Ovary (tissue), 10 donors: Measurements from ENCODE around the gene FOCAD. TPM values are rescaled to one million over a fixed set of nuclear protein-coding genes. Genes with fewer than 3 reads are reported as not detected.

ENCODE experiments used
- DNase-seq, 5 donors: peaks; one replicate each; pipeline ENCODE4 v3.0.0-alpha.2; 2019 to 2020
- H3K27ac ChIP-seq, 2 donors: fragments of 200-600 bp; one replicate each; pipeline versions ENCODE4 v1.5.1 to v1.8.0; 2019 to 2022
- H3K27me3 ChIP-seq: fragments of 200-600 bp; one replicate; pipeline ENCODE4 v1.8.0; 2022
- H3K36me3 ChIP-seq: fragments of 200-600 bp; sonication (generic); one replicate; pipeline ENCODE4 v1.5.1; 2019
- H3K4me1 ChIP-seq: one replicate; pipeline ENCODE4 v1.8.1; 2013; ENCODE audit warnings: mild to moderate bottlenecking, moderate library complexity; ENCODE audit not compliant: insufficient read depth
- H3K4me3 ChIP-seq: fragments of 200-600 bp; sonication (generic); one replicate; pipeline ENCODE4 v1.5.1; 2017
- H3K9me3 ChIP-seq, 2 donors: fragments of 200-600 bp in 1 of 2; sonication (generic) in 1 of 2; one replicate each; pipeline versions ENCODE4 v1.5.1 to v1.8.1; 2013 to 2019; ENCODE audit warnings: mild to moderate bottlenecking in 1 of 2, moderate library complexity in 1 of 2
- CTCF ChIP-seq, 3 donors: fragments of 450-650 bp in 2 of 3; fragments of 200-600 bp in 1 of 3; IDR thresholded peaks; one replicate each; pipeline versions ENCODE4 v1.5.1 to v1.8.0; 2016 to 2022; ENCODE audit warnings: antibody characterized with exemption in 3 of 3, mild to moderate bottlenecking in 1 of 3
- EP300 ChIP-seq: sonication (generic); formaldehyde crosslinking; IDR thresholded peaks from one replicate; pipeline ENCODE4 v1.6.1; 2017; ENCODE audit warnings: antibody characterized with exemption
- POLR2A ChIP-seq: fragments of 450-650 bp; IDR thresholded peaks from one replicate; pipeline ENCODE4 v1.6.1; 2017; ENCODE audit warnings: antibody characterized with exemption, mild to moderate bottlenecking, moderate library complexity
- WGBS, 3 donors: extraction: QIAGEN DNeasy Blood & Tissue Kit in 1 of 3; methylation state at CpG; one replicate each; pipeline versions ENCODE4 v1.1.5 to v1.1.7; 2013 to 2017; 5-methylcytosine and 5-hydroxymethylcytosine counted together
- intact Hi-C, 4 donors: fragments of 100-400 bp; cut with DNase I; formaldehyde crosslinking; loops; one replicate each; pipeline versions ENCODE4 v1.11.0 to v1.15.1; 2022 to 2023
- long read RNA-seq, 3 donors: library from polyadenylated mRNA in 2 of 3; unstranded in 2 of 3; transcript quantifications; one replicate each; pipeline ENCODE4 v2.0.0 and lab custom pipeline, GENCODE V29; 2021 to 2026
- polyA plus RNA-seq, 2 donors: library from polyadenylated mRNA; stranded (reverse); fragments of 200-250 nt in 1 of 2; fragments of 350-450 nt in 1 of 2; fragmentation: Illumina TruSeq in 1 of 2; extraction: RNeasy Lipid Tissue Mini Kit (QIAGEN cat#74804) in 1 of 2; gene quantifications; one replicate each; pipeline ENCODE4 v1.2.3, GENCODE V29; 2013 to 2014
- total RNA-seq, 7 donors: library from RNA; depleted of rRNA in 2 of 7; stranded (reverse); fragments of >200 nt in 2 of 7; fragmentation: NEBNext Ultra II Directional in 3 of 7; extraction: Animal tissue kit (Norgen Biotek cat#: 25700) in 3 of 7; gene quantifications; one replicate each; pipeline versions ENCODE4 v1.1.0 to v1.2.4, GENCODE V29; 2016 to 2023
- donor health status: DM: no; HTN: no; CAD: no; lungs with moderate emphysema.
- donor health status: DM: no; HTN: no; CAD: no.
- donor health status: Bipolar disorder and iron deficiency.
- donor health status: DM: yes; HTN: yes; CAD: no.
- donor health status: DM: no; HTN: no; CAD: no.
- donor health status: DM: yes; HTN: yes; CAD: no.

Gene FOCAD, protein sequence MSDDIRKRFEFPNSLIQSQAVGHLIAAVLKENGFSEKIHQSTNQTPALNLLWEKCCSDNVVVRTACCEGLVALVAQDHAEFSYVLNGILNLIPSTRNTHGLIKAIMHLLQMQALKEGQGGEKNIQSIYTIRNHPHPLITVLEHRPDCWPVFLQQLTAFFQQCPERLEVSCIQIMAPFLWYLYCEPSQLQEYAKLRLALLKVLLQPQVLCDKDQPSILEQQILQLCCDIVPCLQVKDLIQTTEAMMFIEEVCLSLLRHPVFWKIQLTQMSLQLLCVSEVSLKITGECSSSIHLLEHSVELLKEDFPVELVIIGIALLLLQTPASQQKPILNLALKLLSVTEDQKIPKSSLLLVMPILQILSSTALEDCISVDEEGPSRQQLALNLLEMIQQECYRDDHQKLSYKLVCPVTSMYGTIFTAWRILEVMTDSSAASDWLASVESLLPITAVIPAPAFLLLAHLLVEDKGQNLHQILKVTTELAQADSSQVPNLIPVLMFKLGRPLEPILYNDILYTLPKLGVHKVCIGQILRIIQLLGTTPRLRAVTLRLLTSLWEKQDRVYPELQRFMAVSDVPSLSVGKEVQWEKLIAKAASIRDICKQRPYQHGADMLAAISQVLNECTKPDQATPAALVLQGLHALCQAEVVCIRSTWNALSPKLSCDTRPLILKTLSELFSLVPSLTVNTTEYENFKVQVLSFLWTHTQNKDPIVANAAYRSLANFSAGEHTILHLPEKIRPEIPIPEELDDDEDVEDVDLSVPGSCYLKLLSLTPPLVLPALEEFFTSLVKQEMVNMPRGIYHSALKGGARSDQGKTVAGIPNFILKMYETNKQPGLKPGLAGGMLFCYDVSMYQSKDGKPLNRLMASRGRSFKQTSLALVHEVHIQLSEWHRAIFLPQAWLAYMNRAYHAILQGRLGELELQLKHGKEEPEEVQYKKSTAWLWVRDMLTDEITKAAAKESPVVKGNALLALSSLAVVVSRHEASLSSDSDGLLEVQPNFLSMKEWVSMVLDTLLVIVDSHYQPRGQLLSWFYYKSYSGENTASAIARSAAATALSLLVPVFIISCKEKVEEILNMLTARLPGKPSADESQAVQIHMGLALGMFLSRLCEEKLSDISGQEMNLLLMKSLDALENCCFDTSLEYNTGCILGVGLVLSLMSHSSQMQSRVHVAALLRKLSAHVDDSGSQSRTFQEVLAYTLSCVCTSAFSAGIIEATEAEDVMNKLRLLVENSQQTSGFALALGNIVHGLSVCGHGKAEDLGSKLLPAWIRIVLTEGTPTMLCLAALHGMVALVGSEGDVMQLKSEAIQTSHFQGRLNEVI (N-terminal part only)
- 10 to 100 TPM; 16.2 to 39.2 (median 29.6) TPM for total RNA-seq
- 10 to 100 TPM in 1 of 2 donors, 1 to 10 TPM in 1; 5.4 to 18.8 TPM for polyA plus RNA-seq
- long read RNA-seq, donor 1, partial matches to known transcripts, result 211 of 258 reads
- long read RNA-seq, donor 1, other reads (novel, unspliced or antisense), result 47 of 258 reads
- long read RNA-seq, donor 2, partial matches to known transcripts, result 20 of 22 reads
- long read RNA-seq, donor 2, other reads (novel, unspliced or antisense), result 0 of 22 reads
- long read RNA-seq, donor 3, full-length matches to known transcripts, result 1 of 69 reads
- long read RNA-seq, donor 3, partial matches to known transcripts, result 47 of 69 reads
- long read RNA-seq, donor 3, other reads (novel, unspliced or antisense), result 21 of 69 reads

DNA sequence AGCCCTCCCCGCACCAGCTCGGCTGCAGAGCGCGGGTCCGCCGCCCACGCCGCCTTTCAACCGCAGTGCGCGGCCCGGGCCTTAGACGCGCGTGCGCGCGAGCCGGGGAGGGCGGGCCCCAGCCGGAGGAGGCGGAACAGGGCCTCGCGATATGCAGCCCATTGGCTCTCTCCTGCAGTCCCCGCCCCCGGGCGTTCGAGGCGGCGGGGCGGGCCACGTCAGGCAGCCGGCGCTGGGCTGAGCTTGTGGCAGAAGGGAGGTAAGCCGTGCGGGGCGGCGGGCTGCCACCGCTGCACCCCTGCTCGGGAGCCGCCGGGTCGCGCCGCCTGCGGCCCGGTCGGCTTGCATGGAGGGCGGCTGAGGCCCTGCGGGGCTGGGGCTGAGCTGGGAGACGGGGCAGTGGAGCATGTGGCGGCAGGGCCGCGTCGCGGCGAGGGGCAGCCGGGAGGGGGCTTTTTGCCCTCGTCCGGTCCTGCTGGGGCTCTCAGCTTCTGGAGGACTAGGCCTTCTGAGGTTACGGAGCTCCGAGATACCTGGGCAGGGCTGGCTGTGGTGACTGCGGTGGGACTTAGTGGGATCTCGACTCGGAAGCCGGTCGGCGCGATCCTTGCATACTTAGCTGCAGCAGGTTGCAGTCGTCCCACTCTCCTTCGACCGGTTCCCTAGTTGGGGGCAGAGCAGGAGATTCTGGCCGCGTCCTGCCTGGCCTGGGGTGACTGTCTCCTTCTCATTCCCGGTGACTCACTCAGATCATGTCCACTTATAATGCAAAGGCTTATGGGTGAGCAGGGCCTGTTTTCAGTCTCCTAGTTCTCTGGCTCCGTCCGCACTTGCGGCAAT is at the start of gene FOCAD:
FOCAD (plus strand) TSS at position 225 of the 840 bp plus-strand sequence. CDS start 31,095 bp downstream, outside the sequence.
- intact Hi-C loops, result loop anchor here in 2 of 4 donors (5.0 to 10.0 kb wide), 2 partner anchors 59 to 62 kb away; partner anchors contain the start of gene MLLT3 (in 2 of the 2)
- no peaks in the 10 kb centered on the region for H3K4me1 ChIP-seq
- H3K4me3 ChIP-seq, result peak within 1 kb of the TSS; percentile 89
- TF ChIP-seq EP300 (no peak), POLR2A (peak; percentile 83), CTCF (IDR thresholded peaks at IDR 0.05) (peak in 1 of 3 donors; percentile 2)
- 0 to 1% (median 0%) methylated on average over 40 to 78 of the region's 78 CpGs for WGBS, 3 donors
- H3K9me3 ChIP-seq, result no peaks in the 10 kb centered on the region
- no peaks in the 10 kb centered on the region for H3K27me3 ChIP-seq
- no peaks in the 10 kb centered on the region for H3K36me3 ChIP-seq
- peak within 1 kb of the TSS; percentile 58 to 76 for H3K27ac ChIP-seq
- peak; percentile 93 to 96 (median 95) for DNase-seq

DNA sequence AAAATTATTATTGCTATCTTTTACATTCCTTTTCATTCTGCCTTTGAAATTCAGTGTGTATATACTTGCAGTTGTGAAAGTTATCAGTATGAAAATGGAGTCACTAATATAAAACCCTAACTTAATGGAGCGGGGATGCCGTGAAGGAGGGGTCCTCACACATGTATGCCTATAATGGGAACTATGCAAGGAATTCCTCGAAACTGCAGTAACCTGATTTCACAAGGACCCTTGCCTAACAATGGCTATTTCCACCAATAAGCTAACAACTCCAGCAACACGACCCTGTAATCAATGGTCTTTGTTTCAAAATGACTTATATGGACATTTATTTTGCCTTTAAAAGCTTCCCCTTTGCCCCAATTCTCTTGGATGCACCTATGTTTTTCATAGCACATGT is 49.2 kb upstream of the FOCAD start:
- no peak overlapping the region for H3K27ac ChIP-seq
- no peaks in the 10 kb centered on the region for H3K36me3 ChIP-seq
- DNase-seq, result no peak
- no peaks in the 10 kb centered on the region for H3K9me3 ChIP-seq
- H3K4me3 ChIP-seq, result no peak overlapping the region
- intact Hi-C loops, result no loop called here
- H3K27me3 ChIP-seq, result no peaks in the 10 kb centered on the region
- 71 to 81% (median 72%) methylated on average over 4 of the region's 4 CpGs for WGBS, 3 donors
- no peaks in the 10 kb centered on the region for H3K4me1 ChIP-seq
- no peak for TF ChIP-seq EP300
- no peak for TF ChIP-seq POLR2A
- TF ChIP-seq CTCF (IDR thresholded peaks at IDR 0.05), result no peak

DNA sequence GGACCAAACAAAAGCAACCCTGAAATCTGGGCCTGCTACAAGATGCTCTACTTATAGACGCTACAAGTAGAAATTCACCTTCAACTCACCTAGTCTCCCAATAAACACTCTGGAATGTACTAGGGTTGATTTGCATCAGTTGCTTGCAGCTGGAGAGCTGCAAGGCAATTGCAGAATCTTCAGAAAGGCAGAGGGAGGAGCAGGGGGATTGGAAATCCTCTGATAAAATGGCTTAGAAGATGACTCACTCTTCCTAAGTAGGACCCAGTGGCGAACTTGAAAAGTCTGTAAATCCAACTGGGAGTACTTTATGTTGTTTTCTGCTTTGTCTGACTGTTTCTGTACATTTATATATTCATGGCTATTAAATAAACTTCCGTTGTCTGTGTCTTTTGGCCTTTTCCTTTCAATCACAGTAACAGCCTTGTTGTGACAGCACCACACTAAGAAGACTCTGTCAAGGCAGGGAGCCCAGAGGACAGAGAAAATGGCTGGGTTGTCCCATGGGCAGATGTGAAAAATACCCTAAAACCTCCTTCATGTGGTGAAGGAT is 47.1 kb upstream of the FOCAD start:
- no peaks in the 10 kb centered on the region for H3K27me3 ChIP-seq
- TF ChIP-seq POLR2A (no peak), EP300 (no peak), CTCF (IDR thresholded peaks at IDR 0.05) (no peak)
- WGBS, 3 donors, result 81 to 89% (median 82%) methylated on average over 3 of the region's 3 CpGs
- H3K4me3 ChIP-seq, result no peak overlapping the region
- no peaks in the 10 kb centered on the region for H3K4me1 ChIP-seq
- intact Hi-C loops, result no loop called here
- DNase-seq, result no peak
- no peaks in the 10 kb centered on the region for H3K36me3 ChIP-seq
- H3K9me3 ChIP-seq, result no peaks in the 10 kb centered on the region
- H3K27ac ChIP-seq, result no peak overlapping the region
